OCI-LY3 (cell line): Measurements from ENCODE around the gene PIGA.

Experiments
- CTCF ChIP-seq: fragments of 200-600, 300-600 bp; sonication (generic); IDR thresholded peaks from 2 replicates; pipeline ENCODE4 v1.5.1; 2014; ENCODE audit warnings: antibody characterized with exemption, low read length, low read depth
- EZH2phosphoT487 ChIP-seq: fragments of 200-600 bp; shearing (Covaris generic); IDR thresholded peaks from 2 replicates; pipeline ENCODE4 v1.6.1; 2018; ENCODE audit warnings: antibody characterized with exemption, mixed run types, low read depth

GRCh38 chrX:15322472-15322871, 12.9 kb downstream of the PIGA start:
- no peak for TF ChIP-seq CTCF
- no peak for TF ChIP-seq EZH2phosphoT487
